Measurements from ENCODE around the gene ZC3H14.

The ZC3H14 gene

GRCh38 chr14:88542857-88543795 is 19.7 kb upstream of the ZC3H14 start:
- no peak overlapping the region for H3K27ac Mint-ChIP-seq
- no peak overlapping the region for H3K4me3 Mint-ChIP-seq
- no peaks in the 10 kb centered on the region for H3K9me3 Mint-ChIP-seq
- peaks cover 3% of the 10 kb centered on the region for H3K27me3 Mint-ChIP-seq (ENCODE audit: low read depth)
- no peak for DNase-seq (ENCODE audit: low spot score)
- H3K4me1 Mint-ChIP-seq (ENCODE audit: low read depth), result no peaks in the 10 kb centered on the region
- no peaks in the 10 kb centered on the region for H3K36me3 Mint-ChIP-seq (ENCODE audit: low read depth)

DNA sequence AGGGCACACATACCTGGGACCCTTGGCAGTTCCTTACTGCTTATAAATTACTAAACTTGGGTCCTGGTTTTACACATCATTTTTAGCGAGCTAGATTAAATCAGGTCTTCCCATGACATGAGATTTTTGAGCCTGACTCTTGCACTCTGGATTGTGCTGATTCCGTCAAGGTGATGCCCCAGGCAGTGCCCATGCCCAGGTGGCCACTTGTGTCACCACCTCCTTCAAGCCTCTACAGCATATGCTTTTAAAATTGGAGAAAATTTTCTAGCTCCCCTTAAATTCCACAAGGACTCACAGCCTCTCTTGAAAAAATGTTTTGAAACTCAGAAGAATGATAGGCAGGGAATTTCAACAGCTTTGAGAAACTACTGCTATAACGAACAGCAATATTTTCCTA is 17.6 kb upstream of the ZC3H14 start:
- no peak for DNase-seq (ENCODE audit: low spot score)
- H3K27ac Mint-ChIP-seq, result no peak overlapping the region
- H3K36me3 Mint-ChIP-seq (ENCODE audit: low read depth), result no peaks in the 10 kb centered on the region
- H3K4me3 Mint-ChIP-seq, result no peak overlapping the region
- no peaks in the 10 kb centered on the region for H3K4me1 Mint-ChIP-seq (ENCODE audit: low read depth)
- no peaks in the 10 kb centered on the region for H3K9me3 Mint-ChIP-seq
- H3K27me3 Mint-ChIP-seq (ENCODE audit: low read depth), result peaks cover 3% of the 10 kb centered on the region

DNA sequence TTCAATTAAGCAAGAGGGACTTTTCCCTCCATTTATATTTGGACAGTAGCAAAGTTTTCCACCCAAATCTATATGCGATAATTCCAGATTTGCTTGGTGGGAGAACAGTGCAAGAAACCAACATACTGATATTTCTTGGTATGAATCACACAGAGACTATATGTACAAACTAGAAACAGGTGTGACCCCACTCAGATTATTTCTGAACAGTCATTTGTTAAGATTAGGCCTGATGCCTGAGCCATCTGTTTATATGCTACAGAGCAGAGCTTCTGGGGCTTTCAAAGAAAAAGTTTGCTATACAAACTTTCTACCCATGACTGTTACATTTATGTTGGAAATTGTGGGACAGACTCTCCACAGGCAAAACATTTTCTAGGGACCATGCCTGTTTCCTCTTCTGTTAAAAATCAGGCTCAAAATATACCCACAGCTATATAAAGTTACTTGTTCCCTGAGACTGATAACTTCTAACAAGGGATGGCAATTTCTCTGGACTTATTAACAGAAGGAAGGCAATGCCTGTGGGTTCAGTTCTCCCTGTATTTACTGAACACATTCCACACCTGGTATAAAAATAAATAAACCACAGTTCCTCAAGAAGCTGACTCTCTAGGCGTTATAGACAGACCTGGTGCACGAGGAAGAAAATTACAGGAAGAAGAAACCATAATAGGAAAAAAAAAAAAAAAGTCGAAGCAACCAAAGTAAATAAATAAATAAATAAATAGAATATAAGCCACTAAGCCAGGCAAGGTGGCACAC is 16.0 kb upstream of the ZC3H14 start:
- no peak for DNase-seq (ENCODE audit: low spot score)
- Mint-ChIP-seq H3K4me1 (ENCODE audit: low read depth) (peaks cover under 1% of the 10 kb centered on the region), H3K9me3 (no peaks in the 10 kb centered on the region), H3K36me3 (ENCODE audit: low read depth) (no peaks in the 10 kb centered on the region), H3K27ac (no peak overlapping the region), H3K27me3 (ENCODE audit: low read depth) (peaks cover 7% of the 10 kb centered on the region), H3K4me3 (no peak overlapping the region)

DNA sequence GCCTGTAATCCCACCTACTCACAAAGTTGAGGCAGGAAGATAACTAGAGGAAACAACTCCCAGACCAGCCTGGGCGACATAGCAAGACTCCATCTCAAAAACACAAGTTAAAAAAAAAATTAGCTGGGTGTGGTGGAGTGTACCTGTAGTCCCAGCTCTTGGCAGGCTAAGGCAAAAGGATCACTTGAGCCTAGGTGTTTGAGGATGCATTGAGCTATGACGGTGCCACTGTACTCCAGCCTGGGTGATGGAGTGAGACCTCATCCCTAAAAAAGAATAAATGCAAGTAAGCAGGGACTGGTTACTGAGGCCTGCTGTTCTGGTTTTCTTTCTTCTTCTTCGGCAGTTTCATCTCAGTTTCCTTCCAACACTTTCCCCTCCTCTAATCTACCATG is 15.5 kb upstream of the ZC3H14 start:
- peaks cover 4% of the 10 kb centered on the region for H3K4me1 Mint-ChIP-seq (ENCODE audit: low read depth)
- no peaks in the 10 kb centered on the region for H3K36me3 Mint-ChIP-seq (ENCODE audit: low read depth)
- no peak overlapping the region for H3K27ac Mint-ChIP-seq
- no peaks in the 10 kb centered on the region for H3K9me3 Mint-ChIP-seq
- peaks cover 13% of the 10 kb centered on the region for H3K27me3 Mint-ChIP-seq (ENCODE audit: low read depth)
- DNase-seq (ENCODE audit: low spot score), result no peak
- no peak overlapping the region for H3K4me3 Mint-ChIP-seq

DNA sequence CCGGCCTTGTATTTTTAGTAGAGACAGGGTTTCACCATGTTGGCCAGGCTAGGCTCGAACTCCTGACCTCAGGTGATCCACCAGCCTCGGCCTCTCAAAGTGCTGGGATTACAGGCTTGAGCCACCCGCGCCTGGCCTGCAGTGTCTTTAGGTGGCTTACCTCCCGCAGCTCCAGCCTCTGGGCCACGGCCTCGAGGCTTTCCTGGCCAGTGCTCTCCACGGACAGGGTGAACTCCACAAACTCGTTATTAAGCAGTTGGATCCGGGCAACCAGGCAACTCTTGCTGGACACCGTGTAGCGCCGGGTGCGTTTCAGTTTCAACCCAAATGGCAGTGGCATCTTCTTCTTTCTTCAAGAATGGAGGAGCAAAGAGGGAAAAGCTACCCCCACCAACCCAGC is 12.8 kb upstream of the ZC3H14 start:
- no peaks in the 10 kb centered on the region for H3K9me3 Mint-ChIP-seq
- peaks cover 10% of the 10 kb centered on the region for H3K4me1 Mint-ChIP-seq (ENCODE audit: low read depth)
- H3K27me3 Mint-ChIP-seq (ENCODE audit: low read depth), result peaks cover 30% of the 10 kb centered on the region
- no peak overlapping the region for H3K4me3 Mint-ChIP-seq
- no peak overlapping the region for H3K27ac Mint-ChIP-seq
- no peak for DNase-seq (ENCODE audit: low spot score)
- H3K36me3 Mint-ChIP-seq (ENCODE audit: low read depth), result peaks cover 1% of the 10 kb centered on the region

- H3K4me3 Mint-ChIP-seq, result peak overlapping the region; percentile 70
- DNase-seq (ENCODE audit: low spot score), result peak; percentile 42
- no peak overlapping the region for H3K27ac Mint-ChIP-seq
- no peaks in the 10 kb centered on the region for H3K9me3 Mint-ChIP-seq
- peaks cover 42% of the 10 kb centered on the region for H3K27me3 Mint-ChIP-seq (ENCODE audit: low read depth)
- H3K4me1 Mint-ChIP-seq (ENCODE audit: low read depth), result peaks cover 17% of the 10 kb centered on the region
- peaks cover 1% of the 10 kb centered on the region for H3K36me3 Mint-ChIP-seq (ENCODE audit: low read depth)
Observed at GRCh38 chr14:88551094-88551870, 11.6 kb upstream of the ZC3H14 start.

DNA sequence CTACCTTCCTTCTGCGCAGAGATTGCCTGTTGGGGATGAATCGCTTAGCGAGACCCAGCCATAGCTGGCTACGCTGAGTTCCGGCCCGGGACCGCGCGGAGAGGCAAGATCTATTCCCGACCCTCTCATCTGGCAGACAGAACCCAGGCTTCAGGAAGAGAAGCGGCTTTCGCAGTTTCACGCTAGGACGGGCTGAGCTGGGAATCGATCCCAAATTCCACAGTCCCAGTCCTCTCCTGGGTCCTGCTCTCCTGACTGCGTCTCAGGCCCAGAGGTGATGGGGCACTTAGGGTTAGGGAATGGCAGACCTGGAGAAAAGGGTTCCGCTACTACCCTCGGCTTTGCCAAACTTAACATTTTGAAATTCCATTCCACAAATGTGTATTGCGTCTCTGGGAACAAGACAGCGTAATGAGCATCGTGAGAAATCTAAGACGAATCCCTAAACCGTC is 10.8 kb upstream of the ZC3H14 start:
- no peaks in the 10 kb centered on the region for H3K9me3 Mint-ChIP-seq
- peaks cover 1% of the 10 kb centered on the region for H3K36me3 Mint-ChIP-seq (ENCODE audit: low read depth)
- H3K4me1 Mint-ChIP-seq (ENCODE audit: low read depth), result peaks cover 24% of the 10 kb centered on the region
- peak overlapping the region; percentile 70 for H3K4me3 Mint-ChIP-seq
- DNase-seq (ENCODE audit: low spot score), result no peak
- H3K27ac Mint-ChIP-seq, result no peak overlapping the region
- H3K27me3 Mint-ChIP-seq (ENCODE audit: low read depth), result peaks cover 49% of the 10 kb centered on the region

DNA sequence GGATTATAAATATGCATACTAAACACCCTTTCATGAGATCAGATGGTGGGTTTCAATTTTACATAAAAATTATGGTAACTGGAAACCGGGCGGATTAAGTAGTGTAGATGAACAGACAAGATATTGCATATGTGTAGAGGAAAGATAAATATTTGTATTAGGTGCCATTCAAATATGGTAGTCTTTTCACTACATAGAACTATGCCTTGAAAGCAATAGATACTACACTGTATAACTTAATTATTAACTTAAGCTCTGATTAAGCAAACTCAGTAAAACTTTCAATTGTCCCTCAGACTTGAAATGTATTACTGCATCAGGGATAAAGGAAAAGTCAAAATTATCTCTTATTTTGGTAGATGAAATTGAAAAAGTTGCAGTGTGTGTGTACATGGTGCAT is 10.0 kb upstream of the ZC3H14 start:
- DNase-seq (ENCODE audit: low spot score), result no peak
- Mint-ChIP-seq H3K36me3 (ENCODE audit: low read depth) (peaks cover 1% of the 10 kb centered on the region), H3K27me3 (ENCODE audit: low read depth) (peaks cover 50% of the 10 kb centered on the region), H3K4me1 (ENCODE audit: low read depth) (peaks cover 32% of the 10 kb centered on the region), H3K9me3 (no peaks in the 10 kb centered on the region), H3K4me3 (no peak overlapping the region), H3K27ac (no peak overlapping the region)

- H3K9me3 Mint-ChIP-seq, result no peaks in the 10 kb centered on the region
- no peak for DNase-seq (ENCODE audit: low spot score)
- H3K4me3 Mint-ChIP-seq, result peak overlapping the region; percentile 77
- peaks cover 35% of the 10 kb centered on the region for H3K4me1 Mint-ChIP-seq (ENCODE audit: low read depth)
- peaks cover 1% of the 10 kb centered on the region for H3K36me3 Mint-ChIP-seq (ENCODE audit: low read depth)
- H3K27me3 Mint-ChIP-seq (ENCODE audit: low read depth), result peaks cover 50% of the 10 kb centered on the region
- H3K27ac Mint-ChIP-seq, result no peak overlapping the region
Observed at GRCh38 chr14:88553886-88554456, 8.9 kb upstream of the ZC3H14 start.

GRCh38 chr14:88554457-88555286 is 8.2 kb upstream of the ZC3H14 start, which contains the start of gene PTPN21:
Gene PTPN21, minus strand, starts transcription at chr14:88555007. Its CDS starts 4,590 bp downstream, at chr14:88550417.
- H3K4me3 Mint-ChIP-seq, result peak within 1 kb of the TSS; percentile 77
- peaks cover 50% of the 10 kb centered on the region for H3K27me3 Mint-ChIP-seq (ENCODE audit: low read depth)
- H3K4me1 Mint-ChIP-seq (ENCODE audit: low read depth), result peaks cover 35% of the 10 kb centered on the region
- peaks cover 1% of the 10 kb centered on the region for H3K36me3 Mint-ChIP-seq (ENCODE audit: low read depth)
- no peaks in the 10 kb centered on the region for H3K9me3 Mint-ChIP-seq
- DNase-seq (ENCODE audit: low spot score), result peak; percentile 23
- no peak within 1 kb of the TSS for H3K27ac Mint-ChIP-seq

GRCh38 chr14:88556581-88556980 is 6.3 kb upstream of the ZC3H14 start:
- Mint-ChIP-seq H3K36me3 (ENCODE audit: low read depth) (peaks cover 1% of the 10 kb centered on the region), H3K9me3 (no peaks in the 10 kb centered on the region), H3K27ac (no peak overlapping the region), H3K4me3 (no peak overlapping the region), H3K4me1 (ENCODE audit: low read depth) (peaks cover 35% of the 10 kb centered on the region), H3K27me3 (ENCODE audit: low read depth) (peaks cover 49% of the 10 kb centered on the region)
- no peak for DNase-seq (ENCODE audit: low spot score)

- H3K4me3 Mint-ChIP-seq, result no peak overlapping the region
- peaks cover 44% of the 10 kb centered on the region for H3K4me1 Mint-ChIP-seq (ENCODE audit: low read depth)
- H3K9me3 Mint-ChIP-seq, result no peaks in the 10 kb centered on the region
Observed at GRCh38 chr14:88559852-88560251, 3.0 kb upstream of the ZC3H14 start.

GRCh38 chr14:88562532-88562830 is 356 bp upstream of the ZC3H14 start:
- H3K27me3 Mint-ChIP-seq (ENCODE audit: low read depth), result peaks cover 7% of the 10 kb centered on the region
- H3K4me3 Mint-ChIP-seq, result peak overlapping the region; percentile 92
- peaks cover 17% of the 10 kb centered on the region for H3K36me3 Mint-ChIP-seq (ENCODE audit: low read depth)
- DNase-seq (ENCODE audit: low spot score), result no peak
- H3K27ac Mint-ChIP-seq, result peak overlapping the region; percentile 94
- H3K9me3 Mint-ChIP-seq, result no peaks in the 10 kb centered on the region
- H3K4me1 Mint-ChIP-seq (ENCODE audit: low read depth), result peaks cover 27% of the 10 kb centered on the region

More at GRCh38 chr14:88559852-88560251, 3.0 kb upstream of the ZC3H14 start:
- Mint-ChIP-seq H3K36me3 (ENCODE audit: low read depth) (peaks cover 8% of the 10 kb centered on the region), H3K27me3 (ENCODE audit: low read depth) (peaks cover 28% of the 10 kb centered on the region), H3K27ac (no peak overlapping the region)
- no peak for DNase-seq (ENCODE audit: low spot score)
